A673 (cell line): Measurements from ENCODE around the gene SMG7.

Experiments used
- CTCF ChIP-seq: fragments of 300-800, 200-600 bp; sonication (generic); conservative IDR thresholded peaks from 2 replicates; pipeline ENCODE4 v1.5.1; 2017; ENCODE audit warnings: low read depth, mild to moderate bottlenecking, antibody characterized with exemption, low read length, moderate library complexity, mixed read lengths
- EZH2 ChIP-seq: fragments of 200-600 bp; sonication (generic); IDR thresholded peaks from 2 replicates; pipeline ENCODE4 v1.6.1; 2017; ENCODE audit warnings: borderline replicate concordance, low read depth, mild to moderate bottlenecking, mixed read lengths, antibody characterized with exemption, low read length; ENCODE audit not compliant: poor library complexity, severe bottlenecking

GRCh38 chr1:183559061-183559460 lies 86.8 kb downstream of the SMG7 start:
- TF ChIP-seq CTCF (no peak), EZH2 (no peak)
